ENCODE results near the gene SCN4A.

DNA sequence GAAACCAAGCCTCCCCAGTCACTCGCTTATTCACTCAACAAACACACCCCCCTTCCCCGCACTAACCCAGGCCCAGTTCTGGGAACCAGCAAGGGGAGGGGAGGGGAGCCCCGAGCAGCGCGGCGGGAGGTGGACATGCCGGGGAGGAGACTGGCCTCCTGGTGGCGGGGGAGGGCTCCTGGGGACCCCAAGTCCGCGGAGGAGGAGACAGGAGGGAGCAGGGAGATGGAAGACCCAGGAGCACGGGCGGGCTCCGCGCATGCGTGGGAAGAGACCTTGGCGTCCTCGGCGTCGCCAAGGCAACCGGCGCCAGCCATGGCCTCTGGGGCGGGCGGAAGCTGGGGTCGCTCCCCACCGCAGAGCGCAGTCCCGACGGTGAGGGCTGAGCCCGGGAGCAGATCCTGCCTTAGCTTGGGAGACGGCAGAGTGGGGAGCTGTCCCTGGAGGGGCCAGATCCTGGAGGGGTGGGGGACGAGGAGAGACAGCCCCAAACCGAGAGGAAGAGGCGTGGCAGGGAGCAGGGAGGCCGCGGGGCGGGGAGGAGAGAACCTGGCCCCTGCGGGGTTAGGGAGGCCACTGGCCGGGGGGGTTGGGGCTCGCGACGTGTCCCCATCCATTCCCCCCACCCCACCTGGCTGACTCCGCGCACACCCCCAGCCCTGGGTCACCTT is 25.5 kb upstream of the SCN4A start, which contains the start of gene PRR29:
- TF ChIP-seq, protein P1, sequence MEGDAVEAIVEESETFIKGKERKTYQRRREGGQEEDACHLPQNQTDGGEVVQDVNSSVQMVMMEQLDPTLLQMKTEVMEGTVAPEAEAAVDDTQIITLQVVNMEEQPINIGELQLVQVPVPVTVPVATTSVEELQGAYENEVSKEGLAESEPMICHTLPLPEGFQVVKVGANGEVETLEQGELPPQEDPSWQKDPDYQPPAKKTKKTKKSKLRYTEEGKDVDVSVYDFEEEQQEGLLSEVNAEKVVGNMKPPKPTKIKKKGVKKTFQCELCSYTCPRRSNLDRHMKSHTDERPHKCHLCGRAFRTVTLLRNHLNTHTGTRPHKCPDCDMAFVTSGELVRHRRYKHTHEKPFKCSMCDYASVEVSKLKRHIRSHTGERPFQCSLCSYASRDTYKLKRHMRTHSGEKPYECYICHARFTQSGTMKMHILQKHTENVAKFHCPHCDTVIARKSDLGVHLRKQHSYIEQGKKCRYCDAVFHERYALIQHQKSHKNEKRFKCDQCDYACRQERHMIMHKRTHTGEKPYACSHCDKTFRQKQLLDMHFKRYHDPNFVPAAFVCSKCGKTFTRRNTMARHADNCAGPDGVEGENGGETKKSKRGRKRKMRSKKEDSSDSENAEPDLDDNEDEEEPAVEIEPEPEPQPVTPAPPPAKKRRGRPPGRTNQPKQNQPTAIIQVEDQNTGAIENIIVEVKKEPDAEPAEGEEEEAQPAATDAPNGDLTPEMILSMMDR (IDR thresholded peaks at IDR 0.05) = peak in 1 of 6 experiments; percentile 20
- no peak for TF ChIP-seq POLR2A (IDR thresholded peaks at IDR 0.05)

All from upper lobe of left lung (tissue), 4 donors.